GM23248 (cell line): ENCODE measurements around the gene WIPF2. TPM values are rescaled to one million over a fixed set of nuclear protein-coding genes. Genes with fewer than 3 reads are reported as not detected.

Source experiments
- DNase-seq: peaks from one replicate; pipeline ENCODE4 v3.0.0-alpha.2; 2015
- H2AFZ ChIP-seq: fragments of 200-600 bp; sonication (generic); 2 replicates; pipeline ENCODE4 v1.6.1; 2016; ENCODE audit warnings: antibody characterized with exemption
- H3F3A ChIP-seq: fragments of 200-600 bp; sonication (generic); 2 replicates; pipeline ENCODE4 v1.6.1; 2016; ENCODE audit warnings: mild to moderate bottlenecking, antibody characterized with exemption, mixed run types; ENCODE audit not compliant: insufficient read depth
- H3K27ac ChIP-seq: fragments of 200-600 bp; sonication (generic); 2 replicates; pipeline ENCODE4 v1.5.1; 2016; ENCODE audit warnings: mild to moderate bottlenecking
- H3K27me3 ChIP-seq: fragments of 200-600 bp; sonication (generic); replicated peaks from 2 replicates; pipeline ENCODE4 v1.6.1; 2016; ENCODE audit warnings: mild to moderate bottlenecking; ENCODE audit not compliant: insufficient read depth
- H3K36me3 ChIP-seq: fragments of 200-600 bp; sonication (generic); 2 replicates; pipeline ENCODE4 v1.6.1; 2016; ENCODE audit warnings: low read depth, mild to moderate bottlenecking
- H3K4me1 ChIP-seq: fragments of 200-600 bp; sonication (generic); 2 replicates; pipeline ENCODE4 v1.6.1; 2016; ENCODE audit warnings: mild to moderate bottlenecking; ENCODE audit not compliant: insufficient read depth
- H3K4me2 ChIP-seq: fragments of 200-600 bp; sonication (generic); one replicate; pipeline ENCODE4 v1.6.1; 2016; ENCODE audit warnings: mild to moderate bottlenecking; ENCODE audit not compliant: unreplicated experiment
- H3K4me3 ChIP-seq: fragments of 200-600 bp; sonication (generic); 2 replicates; pipeline ENCODE4 v1.5.1; 2016; ENCODE audit warnings: mild to moderate bottlenecking
- H3K79me2 ChIP-seq: fragments of 200-600 bp; sonication (generic); 2 replicates; pipeline ENCODE4 v1.6.1; 2016; ENCODE audit warnings: mild to moderate bottlenecking; ENCODE audit not compliant: insufficient read depth
- H3K9ac ChIP-seq: fragments of 200-600 bp; sonication (generic); 2 replicates; pipeline ENCODE4 v1.6.1; 2016; ENCODE audit warnings: mild to moderate bottlenecking
- H3K9me2 ChIP-seq: fragments of 200-600 bp; sonication (generic); 2 replicates; pipeline ENCODE4 v1.6.1; 2016; ENCODE audit warnings: mixed run types, mild to moderate bottlenecking, moderate library complexity; ENCODE audit not compliant: insufficient read depth
- H3K9me3 ChIP-seq: fragments of 200-600 bp; sonication (generic); one replicate; pipeline ENCODE4 v1.6.1; 2017; ENCODE audit warnings: low read depth
- H4K20me1 ChIP-seq: fragments of 200-600 bp; sonication (generic); 2 replicates; pipeline ENCODE4 v1.6.0; 2016; ENCODE audit not compliant: insufficient read depth
- EZH2 ChIP-seq: fragments of 200-600 bp; sonication (generic); IDR thresholded peaks from 2 replicates; pipeline ENCODE4 v1.6.1; 2018; ENCODE audit warnings: antibody characterized with exemption, mild to moderate bottlenecking; ENCODE audit not compliant: insufficient read depth, poor library complexity, severe bottlenecking
- EZH2phosphoT487 ChIP-seq: fragments of 200-600 bp; sonication (generic); IDR thresholded peaks from 2 replicates; pipeline ENCODE4 v1.6.1; 2018; ENCODE audit warnings: antibody characterized with exemption, moderate library complexity, mild to moderate bottlenecking, low read depth; ENCODE audit not compliant: insufficient read depth
- WGBS, 2 experiments: methylation state at CpG; one replicate each; pipeline ENCODE4 v1.1.6; 2015 to 2017; ENCODE audit warnings: low lambda C conversion rate in 2 of 2, low coverage in 1 of 2; ENCODE audit errors: missing lambda C conversion rate in 2 of 2; 5-methylcytosine and 5-hydroxymethylcytosine counted together
- in situ Hi-C: fragments of 300-500 bp; cut with MboI; formaldehyde crosslinking; loops from 2 replicates; pipeline ENCODE4 v1.15.0; 2020
- polyA plus RNA-seq: library from polyadenylated mRNA; unstranded; fragments of >200 nt; fragmentation: Nextera tagmentation; extraction: Ambion mirVana; gene quantifications from 2 replicates; pipeline ENCODE4 v1.2.1, GENCODE V29; 2016
- total RNA-seq: library from RNA; depleted of rRNA; stranded (reverse); fragments of >200 nt; shearing (Covaris generic); gene quantifications from 2 replicates; pipeline ENCODE4 v1.2.3, GENCODE V29; 2014

WIPF2 gene
- total and polyA plus RNA-seq, 2 experiments from 2014 or later, result 5.9 to 20.5 TPM

- WGBS, 2 experiments, result 80 to 83% methylated on average over 2 of the region's 2 CpGs
Measured at GRCh38 chr17:40309949-40310510, 90.9 kb downstream of the WIPF2 start.

DNA sequence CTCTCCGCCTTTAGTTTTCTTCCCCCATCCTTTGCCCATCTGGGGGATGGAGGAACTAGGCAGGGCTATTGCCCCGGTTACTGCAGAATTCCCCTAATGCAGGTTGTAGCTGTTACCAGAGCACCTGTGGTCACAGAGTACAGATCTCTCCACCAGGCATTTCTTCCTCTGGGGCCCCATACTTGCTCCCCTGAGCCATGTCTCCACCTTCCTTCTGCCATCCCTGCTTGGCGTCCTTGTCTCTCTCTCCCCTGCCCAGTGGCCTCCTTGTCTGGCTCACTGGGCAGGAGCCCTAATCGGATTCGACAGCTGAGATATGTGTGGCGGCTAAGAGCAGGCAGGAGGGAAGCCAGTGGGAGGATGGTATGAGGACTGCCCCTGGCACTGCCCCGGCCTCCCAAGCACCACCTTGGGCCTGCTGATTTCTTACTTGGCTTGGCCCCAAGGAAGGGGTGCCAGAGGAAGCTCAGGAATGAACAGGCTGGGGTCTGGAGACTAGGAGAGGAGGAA lies 91.8 kb downstream of the WIPF2 start:
- 96% methylated on average over 7 of the region's 7 CpGs for WGBS, 2 experiments
- no peaks in the 10 kb centered on the region for H3K27me3 ChIP-seq
- H3K79me2 ChIP-seq, result no peaks in the 10 kb centered on the region
- H4K20me1 ChIP-seq, result no peaks in the 10 kb centered on the region
- H3K36me3 ChIP-seq, result no peaks in the 10 kb centered on the region
- H3K4me2 ChIP-seq, result peak overlapping the region; percentile 24
- TF ChIP-seq EZH2phosphoT487 (no peak), EZH2 (no peak)
- H3K4me3 ChIP-seq, result no peak overlapping the region
- no peak for DNase-seq
- no peaks in the 10 kb centered on the region for H3K9me2 ChIP-seq
- no peak overlapping the region for H3K9ac ChIP-seq
- H3K27ac ChIP-seq, result no peak overlapping the region
- in situ Hi-C loops, result no loop called here
- no peak overlapping the region for H2AFZ ChIP-seq
- H3K4me1 ChIP-seq, result peaks cover 78% of the 10 kb centered on the region
- no peaks in the 10 kb centered on the region for H3K9me3 ChIP-seq
- peaks cover 34% of the 10 kb centered on the region for H3F3A ChIP-seq

More at GRCh38 chr17:40309949-40310510, 90.9 kb downstream of the WIPF2 start:
- DNase-seq, result no peak
- H2AFZ ChIP-seq, result no peak overlapping the region
- H3K4me1 ChIP-seq, result peaks cover 75% of the 10 kb centered on the region
- no peaks in the 10 kb centered on the region for H3K9me3 ChIP-seq
- no peaks in the 10 kb centered on the region for H4K20me1 ChIP-seq
- H3K36me3 ChIP-seq, result no peaks in the 10 kb centered on the region
- no peaks in the 10 kb centered on the region for H3K9me2 ChIP-seq
- TF ChIP-seq EZH2phosphoT487 (no peak), EZH2 (no peak)
- no peak overlapping the region for H3K4me2 ChIP-seq
- H3K27ac ChIP-seq, result no peak overlapping the region
- H3K4me3 ChIP-seq, result no peak overlapping the region
- H3K79me2 ChIP-seq, result no peaks in the 10 kb centered on the region
- H3K9ac ChIP-seq, result no peak overlapping the region
- no peaks in the 10 kb centered on the region for H3K27me3 ChIP-seq
- in situ Hi-C loops, result loop anchor here (10.0 kb wide), 1 partner anchor 45 kb away; no protein-coding TSS in a partner anchor
- H3F3A ChIP-seq, result peaks cover 32% of the 10 kb centered on the region

GRCh38 chr17:40311575-40311974 lies 92.5 kb downstream of the WIPF2 start:
- Histone ChIP-seq H3K4me3 (no peak overlapping the region), H3K36me3 (no peaks in the 10 kb centered on the region), H3K27me3 (no peaks in the 10 kb centered on the region), H3K4me1 (peaks cover 78% of the 10 kb centered on the region), H3K4me2 (peak overlapping the region; percentile 24), H3K79me2 (no peaks in the 10 kb centered on the region), H3K9me3 (no peaks in the 10 kb centered on the region), H3K9ac (no peak overlapping the region), H3K9me2 (no peaks in the 10 kb centered on the region), H4K20me1 (no peaks in the 10 kb centered on the region), H3K27ac (peak overlapping the region; percentile 14), H2AFZ (no peak overlapping the region), H3F3A (peaks cover 27% of the 10 kb centered on the region)
- in situ Hi-C loops, result no loop called here
- no peak for TF ChIP-seq EZH2phosphoT487
- TF ChIP-seq EZH2, result no peak
- WGBS, 2 experiments, result 44 to 56% methylated on average over 2 of the region's 2 CpGs
- peak; percentile 70 for DNase-seq

- no peaks in the 10 kb centered on the region for H3K9me3 ChIP-seq
- H3K4me3 ChIP-seq, result no peak overlapping the region
- H3K9me2 ChIP-seq, result no peaks in the 10 kb centered on the region
- no peaks in the 10 kb centered on the region for H3K27me3 ChIP-seq
- H3K36me3 ChIP-seq, result no peaks in the 10 kb centered on the region
- H3K4me1 ChIP-seq, result peaks cover 76% of the 10 kb centered on the region
- DNase-seq, result no peak
- H3F3A ChIP-seq, result peaks cover 25% of the 10 kb centered on the region
- no peaks in the 10 kb centered on the region for H3K79me2 ChIP-seq
- 0 out of 2 replicates have a peak overlapping the region, but pooled peaks have one; percentile 9 for H3K9ac ChIP-seq
- no peak overlapping the region for H2AFZ ChIP-seq
- TF ChIP-seq EZH2phosphoT487, result no peak
- no peak for TF ChIP-seq EZH2
- H3K4me2 ChIP-seq, result peak overlapping the region; percentile 24
- in situ Hi-C loops, result no loop called here
- H3K27ac ChIP-seq, result peak overlapping the region; percentile 14; the same call in 1 of the 2 replicates
- H4K20me1 ChIP-seq, result no peaks in the 10 kb centered on the region
- WGBS, 2 experiments, result 65 to 78% methylated on average over 7 of the region's 7 CpGs
Measured at GRCh38 chr17:40312131-40312731, 93.1 kb downstream of the WIPF2 start.
